ENCODE measurements around the gene NDUFS1.
"Not testable (repeated sequence)": the region's sequence is repeated elsewhere in the genome, so short reads cannot be mapped to it uniquely, and the experiment has no call there.

GRCh38 chr2:206077879-206078278 is 81.4 kb downstream of the NDUFS1 start:
- not testable (repeated sequence) for TF ChIP-seq POLR2A (IDR thresholded peaks at IDR 0.05; ENCODE audit: low read depth); POLR2AphosphoS5 (IDR thresholded peaks at IDR 0.05)

Measured in esophagus muscularis mucosa (tissue), 2 donors.